Lung (tissue), 12 donors: ENCODE results near the gene FBN1. TPM values are rescaled to one million over a fixed set of nuclear protein-coding genes. Genes with fewer than 3 reads are reported as not detected.

Source experiments
- ATAC-seq: fragments of 200-7000 bp; cut with Tn5 transposase; one replicate; pipeline ENCODE4 v1.9.1; 2020; ENCODE audit warnings: moderate number of reproducible peaks; ENCODE audit not compliant: insufficient read depth, low FRiP score
- DNase-seq, 3 donors: peaks; one replicate each; pipeline ENCODE4 v3.0.0-alpha.2; 2013 to 2017
- H3K27ac ChIP-seq, 2 donors: one replicate each; pipeline ENCODE4 v1.5.1; 2013; ENCODE audit warnings: mild to moderate bottlenecking in 2 of 2, moderate library complexity in 2 of 2, control low read depth in 1 of 2, inconsistent platforms in 1 of 2, low read depth in 1 of 2, low read length in 1 of 2
- H3K27me3 ChIP-seq, 3 donors: one replicate each; pipeline ENCODE4 v1.5.1; 2013; ENCODE audit warnings: low read length in 2 of 3; ENCODE audit not compliant: control insufficient read depth in 3 of 3, insufficient read depth in 3 of 3
- H3K36me3 ChIP-seq, 4 donors: one replicate each; pipeline ENCODE4 v1.5.1; 2013; ENCODE audit warnings: low read length in 4 of 4, mild to moderate bottlenecking in 1 of 4, moderate library complexity in 1 of 4; ENCODE audit not compliant: control insufficient read depth in 4 of 4, insufficient read depth in 4 of 4
- H3K4me1 ChIP-seq, 5 donors: one replicate each; pipeline ENCODE4 v1.5.1; 2013; ENCODE audit warnings: low read length in 5 of 5, mild to moderate bottlenecking in 2 of 5, moderate library complexity in 1 of 5; ENCODE audit not compliant: control insufficient read depth in 5 of 5, insufficient read depth in 5 of 5
- H3K4me3 ChIP-seq: one replicate; pipeline ENCODE4 v1.5.1; 2013; ENCODE audit warnings: mild to moderate bottlenecking, control low read depth, moderate library complexity
- H3K9ac ChIP-seq, 2 donors: one replicate each; pipeline ENCODE4 v1.5.1; 2013; ENCODE audit warnings: low read length in 2 of 2, control low read depth in 1 of 2; ENCODE audit not compliant: insufficient read depth in 1 of 2
- H3K9me3 ChIP-seq, 4 donors: one replicate each; pipeline ENCODE4 v1.5.1; 2013; ENCODE audit warnings: low read length in 3 of 4, mild to moderate bottlenecking in 1 of 4, moderate library complexity in 1 of 4; ENCODE audit not compliant: control insufficient read depth in 4 of 4, insufficient read depth in 3 of 4
- CTCF ChIP-seq: IDR thresholded peaks from 2 replicates; pipeline ENCODE4 v1.5.1; 2012; ENCODE audit warnings: mild to moderate bottlenecking; ENCODE audit errors: control extremely low read depth, extremely low read depth
- WGBS, 2 donors: extraction: QIAGEN DNeasy Blood & Tissue Kit; methylation state at CpG; one replicate each; pipeline ENCODE4 v1.1.7; 2013; 5-methylcytosine and 5-hydroxymethylcytosine counted together
- polyA plus RNA-seq, 2 donors: library from polyadenylated mRNA; stranded (reverse); fragments of 200-250 nt; gene quantifications; one replicate each; pipeline ENCODE4 v1.2.1, GENCODE V29; 2013
- total RNA-seq, 2 donors: library from RNA; depleted of rRNA in 1 of 2; stranded (reverse); fragments of >200 nt in 1 of 2; gene quantifications; one replicate each; pipeline ENCODE4 v1.2.1, GENCODE V29; 2014 to 2021
- donor health status: control.
- donor health status: control.
- donor health status: Bipolar disorder and iron deficiency.
- donor health status: healthy.
- donor health status: DM: yes; HTN: yes; CAD: no.

FBN1 gene
- total and polyA plus RNA-seq, 4 donors = 6.0 to 170 (median 60.8) TPM

GRCh38 chr15:48558226-48558625, 87.3 kb downstream of the FBN1 start:
- Histone ChIP-seq H3K4me3 (no peak overlapping the region), H3K27ac (no peak overlapping the region), H3K9me3 (peaks cover 0 to 1% (median 0%) of the 10 kb centered on the region in 4 donors), H3K4me1 (peaks cover 3 to 13% (median 5%) of the 10 kb centered on the region in 5 donors), H3K36me3 (no peaks in the 10 kb centered on the region), H3K27me3 (no peaks in the 10 kb centered on the region), H3K9ac (no peak overlapping the region)
- DNase-seq (no peak), ATAC-seq (no peak)
- no peak for TF ChIP-seq CTCF

- peaks cover 3 to 13% (median 5%) of the 10 kb centered on the region in 5 donors for H3K4me1 ChIP-seq
- no peak overlapping the region for H3K27ac ChIP-seq
- H3K9me3 ChIP-seq = peaks cover 0 to 1% (median 0%) of the 10 kb centered on the region in 4 donors
- 84 to 91% methylated on average over 8 of the region's 8 CpGs for WGBS, 2 donors
- no peak overlapping the region for H3K9ac ChIP-seq
- DNase-seq (no peak), ATAC-seq (no peak)
- no peaks in the 10 kb centered on the region for H3K27me3 ChIP-seq
- no peak for TF ChIP-seq CTCF
- H3K4me3 ChIP-seq = no peak overlapping the region
- H3K36me3 ChIP-seq = no peaks in the 10 kb centered on the region
Observed at GRCh38 chr15:48557335-48557734, 88.2 kb downstream of the FBN1 start.

- no peaks in the 10 kb centered on the region for H3K27me3 ChIP-seq
- no peak for DNase-seq
- H3K9ac ChIP-seq = no peak overlapping the region
- H3K9me3 ChIP-seq = peaks cover 0 to 1% (median 0%) of the 10 kb centered on the region in 4 donors
- WGBS, 2 donors = 89 to 92% methylated on average over 7 of the region's 7 CpGs
- no peak for ATAC-seq
- H3K4me1 ChIP-seq = peaks cover 3 to 13% (median 5%) of the 10 kb centered on the region in 5 donors
- H3K27ac ChIP-seq = no peak overlapping the region
- H3K36me3 ChIP-seq = no peaks in the 10 kb centered on the region
- H3K4me3 ChIP-seq = no peak overlapping the region
- TF ChIP-seq CTCF = no peak
Observed at GRCh38 chr15:48556159-48556897, 89.2 kb downstream of the FBN1 start.
